Measurements from ENCODE around the gene KCNJ9.

The KCNJ9 gene

DNA sequence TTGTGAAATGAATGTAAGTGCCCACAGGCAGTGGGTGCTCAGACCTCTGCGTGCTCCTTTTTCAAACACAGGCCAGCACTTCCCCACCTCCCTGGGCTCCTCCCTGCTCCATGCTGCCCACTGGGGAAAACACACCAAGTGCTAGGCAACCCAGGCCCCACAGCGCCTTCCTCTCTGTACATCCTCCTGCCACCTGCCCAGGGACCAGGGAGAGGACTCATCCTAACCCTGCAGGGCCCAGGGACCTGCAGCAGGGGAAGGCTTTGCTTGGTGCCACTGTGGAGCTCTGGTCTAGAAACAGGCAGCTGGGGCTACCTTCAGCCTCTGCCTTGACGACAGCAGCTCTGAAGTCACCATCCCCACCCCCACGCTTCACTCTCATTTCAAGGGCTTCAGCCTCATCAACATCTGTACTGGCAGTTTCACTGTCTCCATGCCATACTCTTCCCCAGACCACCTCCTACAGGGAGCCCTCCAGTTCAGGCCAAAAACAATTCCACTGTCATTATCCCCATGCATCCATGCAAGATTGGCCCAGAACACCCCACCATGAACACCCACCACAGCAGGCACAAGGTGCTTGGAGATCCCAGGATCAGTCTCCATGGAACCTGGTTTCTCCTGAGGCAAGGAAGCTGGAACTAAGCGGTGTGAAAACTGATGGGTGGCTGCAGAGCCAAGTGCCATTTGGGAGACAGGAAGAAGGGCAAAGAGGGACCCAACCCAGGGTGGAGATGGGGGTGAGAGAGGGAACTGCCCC, 16.0 kb downstream of the KCNJ9 start:
- H3K4me1 Mint-ChIP-seq: peaks cover 44% of the 10 kb centered on the region
- no peak for TF ChIP-seq CTCF (IDR thresholded peaks at IDR 0.05)
- H3K9me3 Mint-ChIP-seq: no peaks in the 10 kb centered on the region
- no peaks in the 10 kb centered on the region for H3K36me3 Mint-ChIP-seq (ENCODE audit: low read depth)
- H3K4me3 Mint-ChIP-seq: peak overlapping the region; percentile 91
- no peak overlapping the region for H3K27ac Mint-ChIP-seq
- no peak for DNase-seq
- peaks cover 19% of the 10 kb centered on the region for H3K27me3 Mint-ChIP-seq (ENCODE audit: low read depth, poor library complexity)

- no peaks in the 10 kb centered on the region for H3K9me3 Mint-ChIP-seq
- peaks cover 52% of the 10 kb centered on the region for H3K4me1 Mint-ChIP-seq
- no peak for TF ChIP-seq CTCF (IDR thresholded peaks at IDR 0.05)
- no peaks in the 10 kb centered on the region for H3K36me3 Mint-ChIP-seq (ENCODE audit: low read depth)
- H3K27ac Mint-ChIP-seq: no peak within 1 kb of the TSS
- H3K4me3 Mint-ChIP-seq: peak within 1 kb of the TSS; percentile 91
- peaks cover 23% of the 10 kb centered on the region for H3K27me3 Mint-ChIP-seq (ENCODE audit: low read depth, poor library complexity)
- peak; percentile 96 for DNase-seq
Observed at GRCh38 chr1:160097911-160098851, 16.8 kb downstream of the KCNJ9 start, which contains the start of gene IGSF8. TSS of gene IGSF8 (minus strand) at chr1:160098619. CDS start at chr1:160098472, 147 bp downstream.

- no peak overlapping the region for H3K27ac Mint-ChIP-seq
- TF ChIP-seq CTCF (IDR thresholded peaks at IDR 0.05): no peak
- no peaks in the 10 kb centered on the region for H3K36me3 Mint-ChIP-seq (ENCODE audit: low read depth)
- peak; percentile 99 for DNase-seq
- H3K4me3 Mint-ChIP-seq: peak overlapping the region; percentile 81
- peaks cover 23% of the 10 kb centered on the region for H3K27me3 Mint-ChIP-seq (ENCODE audit: low read depth, poor library complexity)
- no peaks in the 10 kb centered on the region for H3K9me3 Mint-ChIP-seq
- peaks cover 61% of the 10 kb centered on the region for H3K4me1 Mint-ChIP-seq
Observed at GRCh38 chr1:160098852-160099561, 17.7 kb downstream of the KCNJ9 start.

- no peak overlapping the region for H3K27ac Mint-ChIP-seq
- TF ChIP-seq CTCF (IDR thresholded peaks at IDR 0.05): no peak
Observed at GRCh38 chr1:160099716-160100375, 18.5 kb downstream of the KCNJ9 start.

DNA sequence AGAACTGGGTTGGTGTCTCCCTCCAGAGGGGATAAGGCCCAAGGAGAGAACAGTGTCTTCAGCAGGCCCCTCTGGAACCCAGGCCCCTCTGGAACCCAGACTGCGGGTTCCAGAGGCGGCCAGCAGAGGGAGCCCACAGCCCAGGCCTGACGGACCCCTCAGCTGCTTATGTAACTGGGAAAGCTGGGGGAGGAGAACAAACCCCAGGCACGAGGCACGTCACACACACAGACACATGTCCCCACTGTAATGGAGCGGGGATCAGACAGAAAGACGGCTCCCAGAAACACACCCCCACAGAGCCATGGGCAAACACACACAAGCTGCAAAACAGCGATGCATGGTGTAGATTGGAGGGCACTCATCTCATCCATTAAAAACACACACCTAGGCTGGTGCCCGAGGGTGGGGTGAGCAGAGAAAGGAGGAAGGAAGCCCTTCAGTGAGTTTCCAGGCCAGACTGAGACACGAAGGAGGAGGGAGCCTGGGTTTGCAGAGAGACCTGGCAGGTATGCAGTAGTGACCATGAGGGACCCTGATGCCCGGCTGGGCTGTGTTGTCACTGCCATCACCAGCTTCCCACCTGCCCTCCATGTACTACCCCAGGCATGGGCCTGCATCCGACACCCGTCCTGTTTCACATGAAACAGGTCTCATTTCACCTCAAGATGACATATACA, 19.8 kb downstream of the KCNJ9 start:
- peak; percentile 85 for DNase-seq
- H3K4me1 Mint-ChIP-seq: peaks cover 72% of the 10 kb centered on the region

More at GRCh38 chr1:160099716-160100375, 18.5 kb downstream of the KCNJ9 start:
- no peak for DNase-seq
- Mint-ChIP-seq H3K4me1 (peaks cover 69% of the 10 kb centered on the region), H3K4me3 (no peak overlapping the region), H3K9me3 (no peaks in the 10 kb centered on the region), H3K27me3 (ENCODE audit: low read depth, poor library complexity) (peaks cover 23% of the 10 kb centered on the region), H3K36me3 (ENCODE audit: low read depth) (no peaks in the 10 kb centered on the region)

More for the DNA sequence above, 19.8 kb downstream of the KCNJ9 start:
- Mint-ChIP-seq H3K27me3 (ENCODE audit: low read depth, poor library complexity) (peaks cover 25% of the 10 kb centered on the region), H3K4me3 (peak overlapping the region; percentile 12), H3K9me3 (no peaks in the 10 kb centered on the region), H3K27ac (peak overlapping the region; percentile 98), H3K36me3 (ENCODE audit: low read depth) (no peaks in the 10 kb centered on the region)
- peak; percentile 90 for TF ChIP-seq CTCF (IDR thresholded peaks at IDR 0.05)
